ENCODE results near the gene RARA.
A peak's percentile ranks its signal among the peaks of the same experiment; 100 is the strongest.

Gene RARA

DNA sequence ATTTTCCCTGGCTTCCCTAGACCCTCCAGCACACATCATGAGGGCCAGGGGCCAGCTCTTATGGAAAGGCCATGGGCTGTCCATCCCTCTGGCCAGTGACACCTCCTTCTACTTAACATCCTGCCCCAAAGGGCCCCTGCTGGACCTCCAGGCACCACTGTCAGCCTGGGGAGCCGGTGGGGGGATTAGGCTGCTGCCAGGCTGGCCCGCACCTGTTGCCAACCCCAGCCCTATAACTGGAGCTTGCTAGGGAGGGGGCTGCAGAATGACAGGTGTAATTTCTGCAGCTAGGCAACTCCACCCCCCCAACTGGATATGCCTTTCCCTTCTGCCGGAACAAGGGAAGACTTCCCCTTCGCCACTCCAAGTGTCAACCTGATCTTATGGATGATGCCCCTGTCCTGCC, 12.5 kb downstream of the RARA start:
- H3K4me1 ChIP-seq: peaks cover 26 to 92% (median 90%) of the 10 kb centered on the region in 4 donors
- H3K4me3 ChIP-seq: peak overlapping the region; percentile 93 to 97
- H3K27me3 ChIP-seq: no peaks in the 10 kb centered on the region
- TF ChIP-seq, protein P1, sequence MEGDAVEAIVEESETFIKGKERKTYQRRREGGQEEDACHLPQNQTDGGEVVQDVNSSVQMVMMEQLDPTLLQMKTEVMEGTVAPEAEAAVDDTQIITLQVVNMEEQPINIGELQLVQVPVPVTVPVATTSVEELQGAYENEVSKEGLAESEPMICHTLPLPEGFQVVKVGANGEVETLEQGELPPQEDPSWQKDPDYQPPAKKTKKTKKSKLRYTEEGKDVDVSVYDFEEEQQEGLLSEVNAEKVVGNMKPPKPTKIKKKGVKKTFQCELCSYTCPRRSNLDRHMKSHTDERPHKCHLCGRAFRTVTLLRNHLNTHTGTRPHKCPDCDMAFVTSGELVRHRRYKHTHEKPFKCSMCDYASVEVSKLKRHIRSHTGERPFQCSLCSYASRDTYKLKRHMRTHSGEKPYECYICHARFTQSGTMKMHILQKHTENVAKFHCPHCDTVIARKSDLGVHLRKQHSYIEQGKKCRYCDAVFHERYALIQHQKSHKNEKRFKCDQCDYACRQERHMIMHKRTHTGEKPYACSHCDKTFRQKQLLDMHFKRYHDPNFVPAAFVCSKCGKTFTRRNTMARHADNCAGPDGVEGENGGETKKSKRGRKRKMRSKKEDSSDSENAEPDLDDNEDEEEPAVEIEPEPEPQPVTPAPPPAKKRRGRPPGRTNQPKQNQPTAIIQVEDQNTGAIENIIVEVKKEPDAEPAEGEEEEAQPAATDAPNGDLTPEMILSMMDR (IDR thresholded peaks at IDR 0.05): no peak
- DNase-seq: no peak
- peak overlapping the region; percentile 94 to 95 for H3K27ac ChIP-seq
- intact Hi-C loops (cut with DNase I; ENCODE audit: low total_unique reads): no loop called here
- H3K36me3 ChIP-seq: no peaks in the 10 kb centered on the region
- H3K9me3 ChIP-seq: no peaks in the 10 kb centered on the region

DNA sequence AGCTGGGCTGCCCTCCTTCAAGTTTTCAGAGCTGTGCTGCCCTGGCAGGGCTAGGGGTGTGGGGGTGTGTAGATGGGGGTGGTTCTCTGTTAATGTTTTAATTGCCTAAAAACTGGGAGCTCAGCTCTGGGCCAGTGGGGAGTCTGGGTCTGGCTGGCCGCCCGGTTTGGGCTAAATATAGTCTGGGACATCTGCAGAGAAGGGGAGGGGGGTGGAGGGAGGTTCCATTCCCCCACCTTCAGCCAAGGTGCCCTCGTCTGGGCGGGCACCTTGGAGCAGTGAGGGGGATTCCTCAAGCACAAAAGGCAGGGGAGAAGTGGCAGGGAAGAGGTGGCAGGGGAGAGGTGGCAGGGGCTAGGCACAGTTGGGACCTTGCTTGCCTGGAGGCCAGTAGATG, 13.0 kb downstream of the RARA start:
- peaks cover 26 to 92% (median 90%) of the 10 kb centered on the region in 4 donors for H3K4me1 ChIP-seq
- H3K27me3 ChIP-seq: no peaks in the 10 kb centered on the region
- peak; percentile 33 to 78 for DNase-seq
- H3K9me3 ChIP-seq: no peaks in the 10 kb centered on the region
- TF ChIP-seq, protein P1 (IDR thresholded peaks at IDR 0.05): no peak
- peak overlapping the region; percentile 94 to 95 for H3K27ac ChIP-seq
- intact Hi-C loops (cut with DNase I; ENCODE audit: low total_unique reads): no loop called here
- H3K36me3 ChIP-seq: no peaks in the 10 kb centered on the region
- peak overlapping the region; percentile 93 to 97 for H3K4me3 ChIP-seq

DNA sequence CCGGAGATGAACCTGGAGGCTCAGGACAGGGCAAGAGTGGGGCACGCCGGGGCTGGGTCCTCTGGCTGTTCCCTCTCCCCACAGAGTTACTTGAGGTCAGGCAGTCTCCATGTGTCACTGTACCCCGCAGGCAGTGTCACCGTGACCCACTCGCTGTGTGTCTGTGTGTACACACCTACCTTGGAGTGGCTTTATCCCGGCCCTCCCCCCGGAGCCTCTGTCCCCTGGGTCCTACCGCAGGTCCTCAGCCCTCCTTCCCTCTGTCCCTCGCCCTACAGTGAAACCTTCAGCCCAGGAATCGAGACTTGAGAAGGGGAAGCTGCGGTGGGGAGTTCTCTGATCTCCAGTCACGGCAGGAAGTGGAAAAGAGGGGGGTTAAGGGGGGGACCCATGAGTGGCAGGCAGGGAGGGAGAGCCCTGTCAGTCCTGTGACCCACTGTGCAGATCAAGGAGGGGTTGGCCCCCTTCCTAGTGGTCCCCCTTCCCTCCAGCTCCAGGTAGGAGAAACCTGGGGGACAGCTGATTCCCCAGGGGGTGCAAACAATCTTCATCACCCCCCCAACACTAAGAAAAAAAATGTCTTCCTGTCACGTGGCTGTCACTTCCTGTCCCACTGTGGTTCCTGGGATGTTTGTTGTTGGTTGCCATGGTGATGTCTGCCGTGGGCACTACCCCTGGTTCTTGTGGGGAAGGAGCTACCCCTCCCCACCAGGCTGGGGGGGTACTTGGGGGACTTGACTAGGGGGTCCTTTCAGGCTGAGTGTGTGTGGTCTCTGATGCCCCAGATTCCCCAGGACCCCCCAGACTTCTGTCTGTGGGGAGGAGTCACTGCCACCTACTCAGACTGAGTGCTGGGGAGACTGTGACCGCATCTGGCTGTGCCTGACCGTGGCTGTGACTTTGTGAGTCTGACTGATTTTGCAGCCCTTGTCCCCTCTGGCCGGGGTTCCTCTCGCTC, 13.7 kb downstream of the RARA start:
- Histone ChIP-seq H3K4me3 (peak overlapping the region; percentile 93 to 97), H3K9me3 (no peaks in the 10 kb centered on the region), H3K27ac (peak overlapping the region; percentile 94 to 95), H3K36me3 (no peaks in the 10 kb centered on the region), H3K4me1 (peaks cover 26 to 92% (median 90%) of the 10 kb centered on the region in 4 donors), H3K27me3 (no peaks in the 10 kb centered on the region)
- peak; percentile 82 to 91 for DNase-seq
- intact Hi-C loops (cut with DNase I; ENCODE audit: low total_unique reads): no loop called here
- TF ChIP-seq, protein P1 (IDR thresholded peaks at IDR 0.05): no peak

DNA sequence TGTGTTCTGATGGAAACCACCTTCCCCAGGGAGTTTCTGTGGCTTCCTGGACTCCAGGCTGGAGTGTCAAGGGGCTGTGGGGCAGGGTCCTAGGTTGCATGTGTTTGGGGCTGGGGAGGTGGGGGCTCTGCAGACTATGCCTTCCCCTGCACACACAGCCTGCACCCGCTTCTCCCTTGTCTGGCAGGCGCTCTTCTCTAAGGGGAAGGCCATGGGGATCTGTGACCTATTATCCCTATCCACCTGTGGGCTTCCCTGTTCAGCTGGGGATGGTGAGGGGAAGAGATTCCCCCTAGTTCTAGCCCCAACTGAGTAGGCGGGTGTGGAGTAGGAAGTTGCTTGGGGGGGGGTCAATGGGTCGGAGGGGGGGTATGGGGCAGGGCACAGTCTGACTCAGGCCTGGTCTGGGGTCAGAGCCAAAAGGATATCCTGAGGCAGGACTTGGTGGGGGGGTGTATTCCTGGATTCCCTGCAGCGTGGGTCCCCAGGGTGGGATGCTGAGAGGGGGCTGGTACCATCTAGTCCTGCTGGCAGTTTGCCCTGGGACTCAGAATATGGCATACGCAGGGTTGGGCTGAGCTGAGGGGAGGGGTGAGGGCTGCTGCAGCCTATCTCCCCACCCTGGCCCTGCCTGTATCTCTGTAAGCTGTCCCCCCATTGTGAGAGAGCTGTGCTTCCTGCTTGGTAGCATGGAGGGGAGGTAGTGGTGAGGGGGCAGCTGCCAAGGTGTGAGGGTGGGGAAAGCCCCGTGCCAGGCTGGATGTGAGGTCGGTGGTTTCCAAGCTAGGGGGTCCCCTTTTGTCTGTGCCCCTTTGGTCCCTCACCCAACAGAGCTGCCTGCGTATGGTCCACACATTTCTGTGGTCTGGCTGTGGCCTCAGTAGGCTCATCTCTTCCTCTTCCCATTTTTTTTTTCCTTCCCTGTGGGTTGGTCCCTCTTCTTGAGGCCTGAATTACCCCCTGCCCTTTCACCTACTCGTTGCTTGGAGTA, 14.7 kb downstream of the RARA start:
- DNase-seq: peak; percentile 73 to 83
- no peaks in the 10 kb centered on the region for H3K27me3 ChIP-seq
- TF ChIP-seq, protein P1 (IDR thresholded peaks at IDR 0.05): no peak
- no peaks in the 10 kb centered on the region for H3K9me3 ChIP-seq
- intact Hi-C loops (cut with DNase I; ENCODE audit: low total_unique reads): no loop called here
- peak overlapping the region; percentile 94 to 95 for H3K27ac ChIP-seq
- peaks cover 26 to 100% (median 99%) of the 10 kb centered on the region in 4 donors for H3K4me1 ChIP-seq
- no peaks in the 10 kb centered on the region for H3K36me3 ChIP-seq
- peak overlapping the region in 1 of 2 donors; percentile 93 for H3K4me3 ChIP-seq

All from tibial artery (tissue), 4 donors.